Activated T-cell treated with anti-CD3 and anti-CD28 coated beads for 1 hour (primary cell): Measurements from ENCODE around the gene KCNK16.

Source experiments
- DNase-seq: peaks from one replicate; pipeline ENCODE4 v3.0.0-alpha.2; 2020; ENCODE audit warnings: low read depth

Gene KCNK16

DNA sequence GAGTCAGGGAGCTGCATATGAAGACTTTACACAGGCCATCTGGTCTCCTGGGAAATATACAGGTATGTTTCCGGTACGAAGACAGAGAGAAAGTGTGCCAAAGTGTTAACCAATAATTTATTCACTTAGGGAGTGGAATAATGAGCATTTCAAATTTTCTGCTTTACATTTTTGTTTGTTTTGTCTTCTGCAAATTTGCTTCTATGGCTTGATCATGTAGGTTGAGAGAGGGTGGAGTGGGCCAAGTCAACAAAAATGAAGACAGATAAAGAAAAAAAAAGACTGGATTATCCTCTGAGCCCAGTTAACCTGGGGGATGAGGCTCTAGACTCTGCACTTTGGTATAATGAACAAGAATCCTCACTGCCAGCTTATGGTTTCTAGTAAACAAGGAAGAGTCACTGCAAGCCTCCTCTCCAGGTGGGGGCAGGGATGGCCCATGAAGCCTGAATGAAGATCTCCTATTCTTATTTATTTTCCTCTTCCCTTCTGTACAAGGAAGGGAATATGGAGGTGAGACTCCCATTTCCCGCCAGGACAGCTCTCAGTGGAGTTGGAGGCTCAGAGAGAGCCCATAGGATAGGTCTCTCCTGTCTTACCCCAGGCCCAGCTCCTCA, 46.0 kb downstream of the KCNK16 start:
- no peak for DNase-seq

DNA sequence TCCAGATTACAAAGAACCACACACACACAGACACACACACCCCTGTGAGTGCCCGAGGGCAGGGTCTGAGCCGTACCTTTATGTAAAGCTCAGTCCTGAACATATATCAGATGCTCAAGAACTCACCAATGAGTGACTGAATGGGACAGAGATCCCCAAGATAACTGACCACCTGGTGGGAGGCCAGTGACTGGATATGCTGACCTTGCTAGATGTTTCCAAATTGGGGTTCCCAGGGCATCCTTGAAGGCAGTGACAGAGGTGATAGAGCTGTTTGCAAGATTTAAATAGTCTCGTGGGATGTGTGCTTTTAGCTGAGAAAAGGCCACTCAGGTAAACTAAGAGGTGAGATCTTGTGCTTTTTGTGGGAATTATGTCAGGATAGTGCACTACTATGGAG, 47.6 kb downstream of the KCNK16 start:
- DNase-seq, result no peak

DNA sequence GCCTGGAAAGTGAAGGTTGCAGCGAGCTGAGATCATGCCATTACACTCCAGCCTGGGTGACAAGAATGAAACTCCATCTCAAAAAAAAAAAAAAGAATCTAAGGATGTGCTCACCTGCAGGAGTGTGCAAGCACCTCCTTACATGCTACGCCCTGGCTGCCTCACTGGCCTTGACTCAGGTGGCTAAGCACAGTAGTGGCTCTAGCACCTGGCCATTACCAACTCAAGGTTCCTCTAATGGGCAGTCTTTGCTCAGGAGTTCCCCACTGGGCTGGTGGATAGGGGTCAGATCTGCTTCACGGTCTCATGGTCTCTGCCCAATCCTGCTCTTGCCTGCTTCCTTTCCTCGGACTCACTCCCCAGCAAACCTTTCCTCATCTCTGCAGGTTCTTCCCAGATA, 48.0 kb downstream of the KCNK16 start:
- no peak for DNase-seq

DNA sequence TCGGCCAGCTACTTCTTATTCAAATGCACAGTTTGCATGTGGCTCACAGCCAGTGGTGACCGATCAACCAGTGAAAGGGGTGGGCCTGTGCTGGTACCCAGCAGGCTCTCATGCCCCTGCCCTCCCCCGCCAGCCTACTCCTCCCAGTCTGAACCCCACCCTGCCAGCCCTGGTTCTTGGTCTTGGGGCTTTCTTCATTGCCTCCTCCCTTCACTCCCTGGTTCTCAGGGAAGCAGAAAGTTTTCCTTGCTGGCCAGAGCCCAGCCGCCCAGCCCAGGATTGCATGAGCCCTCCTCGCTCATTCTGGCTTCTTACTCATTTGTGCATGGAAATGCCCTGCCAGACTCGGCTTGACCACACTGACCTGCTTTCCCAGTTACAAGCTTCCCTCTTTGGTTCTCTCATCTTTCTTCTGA, 49.1 kb downstream of the KCNK16 start:
- DNase-seq, result no peak

DNA sequence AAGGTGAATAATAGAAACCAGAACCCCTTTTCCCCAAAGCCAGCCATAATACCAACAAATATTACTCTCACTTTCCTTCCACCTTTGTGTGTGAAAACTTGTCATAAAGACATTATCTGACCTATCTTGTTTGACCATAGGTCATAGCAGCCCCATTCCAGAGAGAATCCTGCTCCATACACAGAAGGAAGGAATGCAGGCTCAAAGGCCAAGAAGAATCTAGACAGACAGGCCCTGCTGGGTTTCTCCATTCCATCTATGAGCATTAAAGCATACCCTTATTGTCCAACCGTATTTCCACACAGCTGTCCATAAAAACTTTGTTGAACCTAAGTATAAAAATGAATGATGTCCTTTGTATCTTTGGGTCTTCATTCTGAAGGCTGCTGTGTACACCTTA, 52.5 kb downstream of the KCNK16 start:
- DNase-seq, result no peak

DNA sequence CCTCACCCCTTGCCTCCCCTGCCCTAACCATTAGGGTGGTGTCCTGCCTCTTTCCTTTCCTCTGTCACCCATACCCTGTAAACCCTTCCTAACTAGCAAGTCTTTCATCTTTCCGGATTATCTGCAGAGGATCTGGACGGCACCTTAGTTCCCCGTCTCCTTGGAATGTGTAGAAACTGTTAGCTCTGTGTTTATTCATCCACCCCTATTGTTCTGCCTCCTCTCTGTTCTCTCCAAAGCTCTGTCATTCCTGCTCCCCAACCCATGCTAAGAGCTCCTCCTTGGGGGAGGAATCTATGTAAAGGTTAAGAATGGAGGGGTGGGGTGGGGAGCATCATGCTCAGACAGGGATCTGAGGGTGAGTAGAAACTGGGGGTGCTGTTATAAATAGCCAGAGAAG, 53.8 kb downstream of the KCNK16 start:
- no peak for DNase-seq

DNA sequence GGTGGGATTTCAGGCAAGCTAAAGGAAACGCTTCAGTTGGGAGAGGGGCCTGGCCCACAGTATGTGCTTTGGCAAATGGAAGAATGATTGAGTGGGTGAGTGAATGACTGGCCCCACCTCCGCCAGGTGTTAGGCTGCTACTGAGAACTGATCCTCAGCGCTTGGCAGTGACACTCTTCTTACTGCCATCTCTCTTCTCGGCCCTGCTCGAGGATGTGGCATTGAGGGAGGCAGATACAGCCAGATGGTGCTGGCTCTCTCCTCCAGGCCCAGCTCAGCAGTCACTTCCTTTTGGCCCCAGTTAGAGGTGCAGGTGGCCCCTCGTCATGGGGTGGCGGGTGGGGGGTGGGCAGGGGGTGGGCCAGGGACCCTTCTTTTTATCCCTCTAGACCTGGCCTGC, 54.3 kb downstream of the KCNK16 start:
- DNase-seq, result no peak

DNA sequence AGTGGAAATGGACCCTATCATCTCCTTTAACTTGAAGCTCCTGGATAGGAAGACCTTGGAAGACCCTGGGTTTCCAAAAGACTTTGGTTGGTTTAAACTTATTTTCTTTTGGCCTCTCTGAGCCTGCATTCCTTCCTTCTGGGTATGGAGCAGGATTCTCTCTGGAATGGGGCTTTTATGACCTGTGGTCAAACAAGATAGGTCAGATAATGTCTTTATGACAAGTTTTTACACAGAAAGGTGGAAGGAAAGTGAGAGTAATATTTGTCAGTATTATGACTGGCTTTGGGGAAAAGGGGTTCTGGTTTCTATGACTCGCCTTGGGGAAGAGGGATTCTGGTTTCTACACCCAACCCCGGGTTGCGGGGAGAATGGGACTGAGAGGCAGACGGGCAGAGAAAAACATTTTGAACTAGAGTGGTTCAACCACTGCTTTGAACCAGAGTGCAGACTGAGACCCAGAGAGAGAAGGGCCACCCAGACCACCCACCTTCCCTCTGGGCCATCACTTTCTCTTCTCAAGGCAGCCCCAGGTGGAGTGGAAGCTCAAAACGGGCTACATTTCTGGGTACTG, 55.6 kb downstream of the KCNK16 start:
- DNase-seq, result no peak

DNA sequence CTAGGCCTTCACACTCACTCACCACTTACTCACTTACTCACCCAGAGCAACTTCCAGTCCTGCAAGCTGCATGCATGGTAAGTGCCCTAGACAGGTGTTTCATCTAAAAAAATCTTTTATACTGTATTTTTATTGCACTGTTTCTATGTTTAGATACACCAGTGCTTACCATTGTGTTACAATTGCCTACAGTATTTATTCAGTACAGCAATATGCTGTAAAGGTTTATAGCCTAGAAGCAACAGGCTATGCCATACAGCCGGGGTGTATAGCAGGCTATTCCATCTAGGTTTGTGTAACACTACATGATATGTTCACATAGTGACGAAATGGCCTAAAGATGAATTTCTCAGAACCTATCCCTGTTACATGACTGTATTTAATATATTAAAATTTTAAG, 56.1 kb downstream of the KCNK16 start:
- DNase-seq, result no peak
